Activated CD4-positive, alpha-beta T cell treated with anti-CD3 and anti-CD28 coated beads for 1 hour (primary cell): ENCODE results near the gene IMP4.
"Not testable (repeated sequence)": the region's sequence is repeated elsewhere in the genome, so short reads cannot be mapped to it uniquely, and the experiment has no call there.

Experiments used
- DNase-seq: peaks from one replicate; pipeline ENCODE4 v3.0.0-alpha.2; 2020

Gene IMP4, protein sequence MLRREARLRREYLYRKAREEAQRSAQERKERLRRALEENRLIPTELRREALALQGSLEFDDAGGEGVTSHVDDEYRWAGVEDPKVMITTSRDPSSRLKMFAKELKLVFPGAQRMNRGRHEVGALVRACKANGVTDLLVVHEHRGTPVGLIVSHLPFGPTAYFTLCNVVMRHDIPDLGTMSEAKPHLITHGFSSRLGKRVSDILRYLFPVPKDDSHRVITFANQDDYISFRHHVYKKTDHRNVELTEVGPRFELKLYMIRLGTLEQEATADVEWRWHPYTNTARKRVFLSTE

DNA sequence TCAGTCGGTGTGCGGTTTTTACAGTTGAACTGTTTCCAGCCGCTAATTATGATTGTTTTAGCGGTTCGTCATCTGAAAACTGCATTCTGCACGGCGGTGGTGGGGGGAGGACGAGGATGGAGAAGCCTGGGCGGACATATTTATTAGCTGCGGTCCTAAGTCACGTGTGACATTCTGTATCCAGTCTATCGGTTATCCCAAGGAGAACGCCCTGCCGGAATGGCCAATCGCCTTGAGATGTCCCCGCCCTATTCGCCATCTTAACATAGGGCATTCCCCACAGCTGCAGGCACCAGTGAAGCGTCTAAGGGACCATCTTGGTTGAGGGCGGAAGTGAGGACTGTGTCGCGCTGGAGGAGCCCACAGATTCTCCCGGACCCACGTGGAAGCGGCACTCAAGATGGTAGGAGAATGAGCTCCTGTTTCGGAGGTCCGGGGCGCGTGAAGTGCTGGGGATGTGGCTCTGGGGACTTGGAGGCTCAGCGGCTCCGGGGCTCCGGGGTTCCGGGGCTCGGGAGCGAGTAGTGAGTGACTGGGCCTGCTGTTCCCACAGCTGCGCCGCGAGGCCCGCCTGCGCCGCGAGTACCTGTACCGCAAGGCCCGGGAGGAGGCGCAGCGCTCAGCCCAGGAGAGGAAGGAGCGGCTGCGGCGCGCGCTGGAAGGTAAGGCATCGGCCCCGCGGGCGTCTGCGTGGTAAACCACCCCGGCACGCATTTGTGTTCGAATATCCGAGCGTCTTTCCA lies at the start of gene IMP4:
Gene IMP4 (plus strand): TSS at position 365 of the 743 bp plus-strand sequence. CDS start 36 bp downstream, at position 401.
- DNase-seq, result peak; percentile 89

DNA sequence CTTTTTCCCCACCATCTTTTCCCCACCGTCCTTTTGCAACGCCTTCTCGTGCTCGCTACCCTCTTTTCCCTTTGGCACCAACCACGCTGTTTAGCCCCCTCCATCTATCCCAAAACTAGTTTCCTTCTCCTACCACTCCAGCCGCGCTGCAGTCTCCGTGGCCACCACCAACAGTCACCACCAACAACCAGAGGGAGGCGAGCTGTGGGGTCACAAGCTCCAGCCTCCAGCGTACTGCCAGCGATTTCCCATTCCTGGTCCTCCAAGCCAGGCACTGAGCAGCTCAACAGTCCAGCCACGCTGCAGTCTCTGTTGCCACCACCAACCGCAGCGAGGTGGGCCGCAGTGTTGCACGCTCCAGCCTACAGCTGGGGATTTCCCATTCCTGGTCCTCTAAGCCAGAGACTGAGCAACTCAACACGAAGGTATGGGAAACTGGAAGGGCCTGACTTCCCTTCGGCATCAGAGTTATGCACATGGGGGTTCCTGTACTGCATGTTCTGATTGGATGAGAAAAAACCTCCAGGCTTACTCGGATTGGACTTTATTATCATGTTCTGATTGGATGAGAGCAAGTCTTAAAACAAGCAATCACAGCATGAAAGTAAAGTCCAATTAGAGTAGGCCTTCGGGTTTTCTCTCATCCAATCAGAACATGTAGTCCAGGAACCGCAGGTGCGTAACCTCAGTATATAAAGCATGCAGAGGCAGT lies 42.3 kb upstream of the IMP4 start:
- no peak for DNase-seq

DNA sequence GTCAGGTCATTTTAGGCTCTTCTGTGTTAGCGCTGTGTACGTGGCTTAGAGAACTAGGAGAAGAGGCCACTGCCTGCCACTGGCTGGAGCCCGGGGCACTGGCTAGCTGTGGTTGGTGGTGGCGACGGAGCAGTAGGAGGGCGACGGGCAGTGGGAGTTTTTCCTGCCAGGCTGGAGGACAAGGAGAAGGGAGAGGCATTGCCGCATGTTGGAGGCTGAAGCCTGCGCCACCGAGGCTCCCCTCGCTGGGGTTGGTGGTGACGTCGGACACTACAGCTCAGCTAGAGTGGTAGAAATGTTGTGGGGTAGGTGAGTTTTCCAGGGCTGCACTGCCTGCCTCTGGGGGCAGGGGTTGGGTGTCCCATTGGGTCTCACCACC lies 41.7 kb upstream of the IMP4 start:
- DNase-seq, result no peak

DNA sequence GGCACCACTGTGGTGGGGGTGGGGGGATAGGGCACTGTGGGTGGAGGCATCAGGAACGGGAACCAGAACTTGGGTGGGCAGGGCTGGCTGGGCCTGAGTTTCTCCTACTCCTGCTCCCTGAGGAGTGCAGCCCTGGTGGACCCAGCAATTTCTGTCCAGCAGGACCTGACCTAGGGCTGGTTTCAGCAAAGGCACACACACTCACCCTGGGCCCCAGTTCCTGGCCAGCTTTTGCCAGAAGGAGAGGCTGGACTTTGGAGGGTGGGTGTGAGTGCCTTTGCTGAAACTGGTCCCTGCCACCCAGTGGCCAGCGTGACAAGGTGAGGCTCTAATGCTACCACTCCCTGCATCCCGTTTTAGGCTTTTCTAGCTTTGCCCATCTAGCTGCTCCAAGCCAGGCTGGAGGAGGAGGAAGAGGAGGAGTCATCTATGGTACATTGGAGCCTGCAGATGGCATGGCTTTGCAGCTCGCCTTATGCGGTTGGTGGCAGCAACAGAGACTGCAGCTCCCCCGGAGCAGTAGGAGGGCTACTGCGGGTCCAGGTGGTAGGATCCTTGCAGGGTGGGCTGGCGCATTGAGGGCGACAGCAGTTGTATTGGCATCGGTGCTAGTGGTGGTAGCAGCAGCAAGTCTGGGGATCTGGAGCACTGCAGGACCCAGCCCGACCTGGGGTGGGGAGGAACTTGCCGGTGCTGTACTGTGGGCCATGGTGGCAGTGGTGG lies 40.4 kb upstream of the IMP4 start:
- no peak for DNase-seq

DNA sequence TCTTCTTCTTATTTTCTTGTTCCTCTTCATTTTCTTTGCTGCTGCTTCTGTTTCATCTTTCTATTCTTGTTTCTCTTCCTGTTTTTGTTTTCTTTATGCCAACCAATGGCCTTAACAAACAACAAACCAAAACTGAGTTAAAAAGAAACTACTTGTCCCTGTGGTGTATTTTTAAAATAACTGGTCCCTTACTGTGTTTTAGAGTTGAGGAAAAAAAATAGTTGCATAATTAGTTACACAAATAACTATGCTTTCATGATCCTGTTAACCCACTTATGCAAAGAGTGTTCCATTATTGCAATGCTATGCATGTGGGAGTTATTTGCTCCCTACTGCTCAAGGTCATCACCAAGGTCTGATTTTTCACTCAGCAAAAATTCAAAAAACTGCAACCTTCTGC lies 39.5 kb upstream of the IMP4 start:
- no peak for DNase-seq

DNA sequence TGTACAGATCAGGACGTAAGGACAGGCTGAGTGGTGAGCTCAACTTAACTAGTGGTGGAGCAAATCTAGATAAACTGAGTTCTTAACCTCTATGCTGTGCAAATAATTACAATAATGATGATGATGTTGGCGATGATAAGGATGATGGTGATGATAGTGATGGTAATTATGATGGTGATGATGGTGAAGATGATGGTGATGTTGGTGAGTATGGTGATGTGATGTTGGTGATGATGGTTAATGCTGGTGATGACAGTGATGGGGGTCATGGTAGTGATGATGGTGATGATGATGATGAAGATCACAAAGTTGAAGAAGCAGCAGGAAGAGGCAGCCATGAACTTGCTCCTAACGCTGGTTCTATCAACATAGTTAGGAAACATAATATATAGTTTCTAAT lies 38.0 kb upstream of the IMP4 start:
- no peak for DNase-seq

DNA sequence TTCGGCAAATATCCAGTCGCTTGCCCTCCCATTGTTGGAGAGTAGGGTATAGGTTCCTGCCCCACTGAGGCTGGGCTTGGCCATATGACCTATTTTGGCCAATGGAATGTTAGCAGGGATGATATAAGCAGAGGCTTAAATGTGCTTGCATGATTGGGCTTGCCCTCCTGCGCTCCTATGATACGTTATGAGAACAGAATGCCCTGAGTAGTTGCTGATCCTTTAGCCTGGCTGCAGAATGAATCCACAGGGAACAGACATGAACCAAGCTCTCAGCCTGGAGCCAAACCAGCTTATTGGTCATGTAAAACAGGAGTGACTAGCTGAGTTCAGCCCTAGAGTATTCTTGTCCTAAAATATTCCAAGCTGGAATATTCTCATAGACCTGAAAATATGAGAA lies 34.8 kb upstream of the IMP4 start:
- DNase-seq, result no peak

DNA sequence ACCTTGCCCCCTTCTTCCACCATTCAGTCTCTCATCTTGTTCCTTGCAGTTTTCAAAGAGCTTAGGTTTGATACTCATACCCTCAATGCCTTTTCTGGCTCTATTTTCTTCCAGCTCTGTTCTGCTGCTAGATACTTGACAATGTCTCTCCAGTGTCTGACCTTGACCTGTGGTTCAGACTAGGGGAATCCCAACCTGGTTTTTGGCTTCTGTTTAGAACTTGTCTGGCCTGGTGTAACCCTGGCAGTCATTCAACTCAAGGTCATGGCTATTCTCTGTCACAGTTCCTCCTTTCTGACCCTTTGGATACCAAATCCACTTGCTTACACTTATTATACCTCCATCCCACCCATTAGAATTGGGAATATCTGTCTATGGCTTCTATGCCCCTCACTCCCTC lies 31.8 kb upstream of the IMP4 start:
- no peak for DNase-seq

DNA sequence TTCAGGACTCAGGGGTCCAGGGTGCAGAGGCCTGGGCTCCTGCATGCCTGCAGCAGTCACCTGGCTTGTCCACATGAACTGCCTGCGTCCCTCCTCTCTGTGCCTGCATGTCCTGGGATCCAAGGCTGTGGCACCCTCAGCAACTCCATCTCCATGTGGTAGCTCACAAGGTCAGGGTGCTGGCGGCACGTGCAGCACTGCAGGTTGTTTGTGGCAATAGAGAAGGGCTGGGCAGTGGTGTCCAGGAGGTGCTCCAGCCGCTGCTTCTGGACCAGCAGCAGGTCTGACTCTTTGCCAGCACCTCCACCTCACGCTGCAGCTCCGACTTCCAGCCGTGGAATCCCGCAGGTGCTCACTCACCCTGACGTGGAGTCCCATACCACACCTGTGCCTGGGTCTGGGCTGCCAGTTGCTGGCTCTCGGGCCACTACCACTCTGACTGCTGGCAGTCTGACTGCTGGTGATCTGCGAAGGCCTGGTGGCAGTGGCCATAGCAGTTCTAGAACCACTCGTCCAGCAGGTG lies 28.8 kb upstream of the IMP4 start:
- DNase-seq, result no peak

DNA sequence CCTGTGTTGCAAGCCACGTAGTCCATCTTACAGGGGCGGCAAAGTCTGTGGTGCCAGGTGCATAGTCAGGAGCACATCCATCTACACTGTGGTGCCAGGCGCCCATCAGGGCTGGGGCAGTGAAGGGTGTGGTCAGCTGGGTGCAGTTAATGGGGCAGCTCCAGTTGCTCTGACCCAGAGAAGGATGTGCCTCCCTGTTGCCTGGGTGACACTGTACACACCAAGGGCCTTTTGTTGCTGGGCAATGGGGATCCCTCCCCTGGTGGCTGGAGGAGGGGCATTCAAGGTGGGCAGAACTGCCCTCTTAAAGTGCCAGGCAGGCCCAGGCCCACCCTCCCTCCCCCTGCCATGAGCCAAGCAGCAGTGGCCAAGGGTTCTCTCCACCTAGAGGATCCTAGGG lies 28.3 kb upstream of the IMP4 start:
- no peak for DNase-seq

DNA sequence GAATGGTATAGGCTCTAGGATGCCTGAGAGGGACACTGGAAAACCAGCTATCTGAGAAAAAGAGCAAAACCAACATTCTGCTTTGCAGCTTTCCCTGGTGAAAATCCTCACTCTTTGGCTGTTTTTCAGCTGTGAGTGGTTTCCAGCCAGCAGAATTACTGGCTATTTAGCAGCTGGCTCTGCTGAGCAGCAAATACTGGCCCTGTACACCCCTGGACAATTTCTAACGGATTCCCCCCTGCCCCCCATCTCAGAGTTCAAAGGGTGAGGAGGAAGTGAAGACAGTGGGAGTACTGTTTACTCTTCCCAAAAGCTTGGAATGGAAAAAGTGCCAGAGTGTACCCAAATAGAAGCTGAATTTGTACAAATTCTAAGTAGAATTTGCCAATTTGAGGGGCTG lies 26.1 kb upstream of the IMP4 start:
- DNase-seq, result no peak

DNA sequence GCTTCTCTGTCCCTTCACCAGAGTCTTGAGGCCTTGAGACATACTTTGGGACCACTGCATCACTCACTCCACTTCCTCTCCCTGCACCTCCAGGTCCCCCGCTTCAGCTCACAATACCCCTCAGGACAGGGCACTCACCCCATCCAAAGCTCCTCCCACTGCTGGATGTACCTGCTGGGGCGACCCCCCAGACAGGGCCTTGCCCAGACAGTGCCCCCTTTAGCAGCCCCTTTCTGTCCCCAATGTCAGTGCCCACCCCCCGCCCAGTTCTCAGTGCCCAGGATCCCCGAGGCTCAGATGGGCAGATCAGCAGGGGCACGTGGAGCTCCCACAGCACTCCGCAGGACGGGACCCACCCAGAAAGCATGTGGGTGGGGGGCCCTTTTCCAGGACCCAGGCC lies 23.8 kb upstream of the IMP4 start:
- no peak for DNase-seq

DNA sequence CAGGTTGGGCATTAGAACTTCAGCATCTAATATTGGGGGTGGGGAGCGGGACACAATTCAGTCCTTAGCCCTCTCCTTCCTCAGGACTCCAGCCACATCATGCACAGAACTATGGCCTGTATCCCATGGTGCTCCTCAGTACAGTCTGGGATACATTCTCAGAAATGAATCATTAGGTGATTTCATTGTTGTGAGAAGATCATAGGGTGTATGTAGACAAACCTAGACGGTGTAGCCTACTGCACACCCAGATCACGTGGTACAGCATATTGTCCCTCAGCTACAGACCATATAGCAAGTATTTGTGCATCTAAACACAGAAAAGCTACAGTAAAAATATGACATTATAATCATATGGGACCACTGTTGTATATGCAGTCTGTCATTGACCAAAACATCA lies 23.2 kb upstream of the IMP4 start:
- no peak for DNase-seq

DNA sequence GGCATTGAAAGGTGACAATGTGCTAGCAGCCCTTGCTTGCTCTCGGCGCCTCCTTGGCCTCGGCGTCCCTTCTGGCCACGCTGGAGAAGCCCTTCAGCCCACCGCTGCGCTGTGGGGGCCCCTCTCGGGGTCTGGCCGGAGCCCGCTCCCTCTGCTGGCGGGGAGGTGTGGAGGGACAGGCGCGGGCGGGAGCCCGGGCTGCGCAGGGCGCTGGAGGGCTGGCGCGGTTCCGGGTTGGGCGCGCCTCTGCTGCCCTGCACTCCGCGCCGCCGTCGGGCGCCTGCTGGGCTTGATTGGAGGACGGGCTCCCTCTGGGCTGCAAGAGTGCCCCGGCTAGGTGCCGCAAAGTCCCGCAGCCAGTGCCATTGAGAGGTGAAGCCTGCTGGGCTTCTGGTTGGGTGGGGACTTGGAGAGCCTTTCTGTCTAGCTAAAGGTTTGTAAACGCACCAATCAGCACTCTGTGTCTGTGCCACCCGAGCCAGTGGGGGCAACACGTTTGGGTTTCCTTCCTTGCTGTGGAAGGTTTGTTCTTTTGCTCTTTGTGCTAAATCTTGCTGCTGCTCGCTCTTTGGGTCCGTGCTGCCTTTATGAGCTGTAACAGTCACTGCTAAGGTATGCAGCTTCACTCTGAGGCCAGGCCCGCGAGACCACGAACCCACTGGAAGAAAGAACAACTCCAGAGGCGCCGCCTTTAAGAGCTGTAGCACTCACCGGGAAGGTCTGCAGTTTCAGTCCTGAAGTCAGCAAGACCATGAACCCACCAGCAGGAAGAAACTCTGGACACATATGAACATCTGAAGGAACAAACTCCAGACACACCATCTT lies 14.8 kb upstream of the IMP4 start:
- no peak for DNase-seq

DNA sequence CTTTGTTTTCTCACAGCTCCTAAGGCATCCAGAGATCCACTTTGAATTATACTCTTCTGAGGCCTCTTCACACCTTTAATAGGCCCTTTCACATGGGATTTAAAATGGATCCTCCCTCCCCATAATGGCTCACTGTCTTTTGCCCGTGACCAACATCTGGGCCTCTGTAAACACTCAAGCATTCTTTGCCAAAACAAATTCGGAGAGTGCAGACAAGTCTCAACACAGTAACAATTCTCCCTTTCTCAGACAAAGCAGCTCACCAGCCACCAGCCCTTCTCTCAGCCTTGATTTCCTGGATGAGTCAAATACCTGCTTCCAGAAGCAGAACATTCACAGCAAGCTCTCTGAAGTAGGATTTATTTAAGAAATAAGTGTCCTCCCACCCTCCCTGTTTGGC lies 14.0 kb upstream of the IMP4 start:
- no peak for DNase-seq

DNA sequence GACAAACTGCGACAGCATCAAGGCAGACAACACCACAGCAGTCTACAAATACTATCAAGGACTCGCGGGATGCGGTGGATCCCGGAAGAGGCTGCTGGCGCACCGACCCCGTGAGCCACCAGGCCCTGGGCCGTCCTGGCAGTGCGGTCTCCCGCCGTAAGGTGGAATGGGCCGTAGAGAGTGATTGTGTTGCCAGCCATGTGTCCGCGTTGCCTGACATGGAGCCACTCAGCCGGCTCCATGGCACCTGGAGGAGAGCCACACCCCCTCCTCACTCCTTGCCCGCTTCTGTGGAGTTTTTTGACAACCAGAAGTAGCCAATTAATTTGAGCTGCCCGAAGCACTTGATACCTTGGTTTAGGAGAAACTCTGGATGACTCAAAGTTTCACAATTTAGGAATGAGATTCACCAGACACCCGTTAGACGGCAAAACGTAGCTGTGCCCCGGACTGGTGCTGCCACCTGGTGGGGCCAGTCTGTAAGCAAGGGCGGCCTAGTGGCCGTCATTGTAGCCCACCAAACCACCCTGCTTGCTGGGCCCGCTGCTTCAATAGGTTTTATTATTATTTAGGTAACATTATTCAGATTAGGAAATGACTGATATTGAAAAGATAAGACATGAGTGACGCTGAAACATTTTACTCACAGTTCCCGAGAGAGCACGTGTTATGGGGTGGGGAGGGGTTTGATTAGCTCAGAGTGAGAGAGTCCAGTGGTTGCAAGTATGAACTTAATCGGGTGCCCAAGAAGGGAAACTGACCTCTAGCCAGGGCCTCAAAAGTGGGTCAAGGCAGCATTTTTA lies 10.2 kb upstream of the IMP4 start:
- DNase-seq, result peak; percentile 50

DNA sequence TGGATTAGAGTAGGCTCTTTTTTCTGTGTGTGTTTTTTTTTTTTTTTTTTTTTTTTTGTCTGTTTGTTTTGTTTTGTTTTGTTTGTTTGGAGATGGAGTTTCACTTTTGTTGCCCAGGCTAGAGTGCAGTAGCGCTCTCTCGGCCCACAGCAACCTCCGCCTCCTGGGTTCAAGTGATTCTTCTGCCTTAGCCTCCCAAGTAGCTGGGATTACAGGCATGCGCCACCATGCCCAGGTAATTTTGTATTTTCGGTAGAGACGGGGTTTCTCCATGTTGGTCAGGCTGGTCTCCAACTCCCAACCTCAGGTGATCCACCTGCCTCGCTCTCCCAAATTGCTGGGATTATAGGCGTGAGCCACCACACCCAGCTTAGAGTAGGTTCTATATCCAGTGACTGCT lies 9.4 kb upstream of the IMP4 start:
- DNase-seq, result not testable (repeated sequence)

DNA sequence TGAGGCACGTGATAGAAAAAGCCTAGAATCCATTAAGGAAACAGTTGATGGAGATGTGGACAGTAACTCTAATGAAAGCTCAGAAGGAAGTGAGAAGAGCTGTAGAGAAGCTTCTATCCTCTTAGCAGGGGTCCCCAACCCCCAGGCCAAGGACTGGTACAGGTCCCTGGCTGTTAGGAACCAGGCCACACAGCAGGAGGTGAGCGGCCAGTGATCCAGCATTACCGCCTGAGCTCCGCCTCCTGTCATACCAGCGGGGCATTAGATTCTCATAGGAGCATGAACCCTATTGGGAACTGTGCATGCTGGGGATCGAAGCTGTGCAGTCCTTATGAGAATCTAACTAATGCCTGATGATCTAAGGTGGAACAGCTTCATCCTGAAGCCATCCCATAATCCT lies 8.7 kb upstream of the IMP4 start:
- DNase-seq, result no peak

DNA sequence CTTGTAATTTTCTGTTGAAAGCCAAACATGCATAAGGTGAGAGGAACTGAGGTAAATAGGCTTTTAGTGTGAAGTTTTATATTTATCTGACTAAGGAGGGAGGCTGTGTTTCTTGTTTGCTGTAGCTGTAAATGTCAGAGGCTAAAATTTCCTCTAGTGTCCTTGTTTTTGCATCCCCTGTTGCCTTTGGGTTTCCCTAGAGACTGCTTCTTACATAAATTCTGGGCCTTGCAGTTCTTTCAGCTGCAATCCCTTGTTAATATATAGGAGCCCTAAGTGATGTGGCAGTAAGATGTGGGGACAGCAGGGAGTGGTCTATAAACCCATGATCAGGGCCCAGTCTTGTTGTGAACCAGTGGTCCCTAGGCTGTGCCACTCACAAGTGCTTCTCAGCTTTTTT lies 7.5 kb upstream of the IMP4 start:
- DNase-seq, result no peak

DNA sequence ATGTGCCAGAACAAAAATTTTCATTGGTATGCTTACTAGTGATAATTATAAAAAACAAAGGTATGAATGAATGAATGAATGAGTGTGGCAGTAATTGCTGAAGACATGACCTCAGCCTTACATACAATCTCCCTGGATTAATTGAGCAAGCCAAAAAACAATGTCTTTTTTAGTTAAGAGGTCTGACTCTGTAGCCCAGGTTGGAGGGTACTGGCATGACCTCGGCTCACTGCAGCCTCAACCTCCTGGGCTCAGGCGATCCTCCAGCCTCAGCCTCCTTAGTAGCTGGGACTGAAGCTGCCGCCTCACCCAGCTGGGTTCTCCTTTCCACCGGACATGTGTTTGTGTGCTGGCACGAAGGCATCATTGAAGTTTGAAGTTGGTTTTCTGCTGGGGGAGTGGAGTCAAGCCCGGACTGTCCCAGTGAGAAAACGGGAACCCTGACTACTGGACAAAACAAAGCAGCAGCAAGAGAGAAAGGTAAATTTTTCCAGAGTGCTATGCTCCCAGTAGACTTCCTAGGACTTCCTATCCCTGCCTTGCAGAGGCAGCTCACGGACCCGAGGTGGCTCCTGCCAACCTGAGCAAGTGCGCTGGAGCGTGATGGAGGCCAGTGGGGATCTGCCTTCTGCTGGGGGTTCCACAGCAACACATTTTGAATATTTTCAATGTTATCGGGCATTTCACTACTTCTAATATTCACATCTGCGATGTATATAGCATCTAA lies 6.4 kb upstream of the IMP4 start:
- DNase-seq, result no peak
